ENCODE data around the gene CAP2.

Gene CAP2
- total RNA-seq, result 0 to 0.90 (median 0.03) reads per million in 9 experiments

DNA sequence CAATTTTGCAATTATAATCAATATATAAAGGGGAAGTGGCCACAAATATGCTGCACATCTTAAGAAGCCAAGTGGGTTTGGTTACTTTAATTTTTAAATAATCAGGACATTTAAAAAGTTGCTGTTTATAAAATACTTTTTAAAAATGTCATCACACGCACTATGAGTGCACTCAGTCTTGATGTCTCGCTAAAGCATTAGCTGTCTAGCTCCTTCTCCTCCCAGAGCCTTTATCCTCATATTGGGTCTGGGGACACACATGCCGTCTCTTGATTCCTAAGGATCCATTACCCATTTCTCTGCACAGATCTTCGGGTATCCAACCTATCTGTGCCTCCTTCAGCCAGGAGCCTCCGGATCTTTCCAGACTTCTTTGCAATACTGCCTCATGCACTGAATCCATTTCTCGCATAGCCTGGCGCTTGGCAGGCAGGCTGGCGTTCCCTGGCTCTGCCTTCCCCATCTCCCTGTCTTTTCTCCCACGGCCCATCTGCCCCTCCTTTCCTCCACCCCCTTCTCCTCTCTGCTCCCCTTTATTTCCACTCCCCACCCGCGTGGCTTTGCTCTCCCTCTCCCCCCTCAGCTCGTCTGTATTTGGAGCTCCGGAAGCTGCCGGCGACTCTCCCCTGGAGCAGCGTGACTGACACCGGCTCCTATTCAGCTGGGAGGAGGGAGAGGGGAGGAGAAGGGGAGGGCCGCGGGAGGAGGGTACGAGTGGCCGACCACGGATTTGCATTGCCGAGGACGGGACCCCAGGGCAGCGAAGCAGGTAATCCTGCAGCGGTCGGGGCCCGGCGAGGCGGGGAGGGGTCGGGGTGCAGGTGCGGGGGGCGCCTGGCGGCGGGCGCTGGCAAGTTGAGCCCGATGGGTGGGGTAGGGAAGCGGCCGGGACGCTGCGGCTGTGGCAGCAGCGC is at the start of gene CAP2:
CAP2 (plus strand) TSS at position 618 of the 914 bp plus-strand sequence. CDS start 27,961 bp downstream, outside the sequence.
- no peaks in the 10 kb centered on the region for H3K9me3 Mint-ChIP-seq
- peaks cover 0 to 2% of the 10 kb centered on the region in 2 donors for H3K4me1 Mint-ChIP-seq (ENCODE audit: low read depth in 2 of 2)
- H3K4me3 Mint-ChIP-seq, result peak within 1 kb of the TSS in 1 of 2 donors; percentile 41
- DNase-seq (no peak), ATAC-seq (replicated peaks) (no peak)
- H3K36me3 Mint-ChIP-seq (ENCODE audit: insufficient read depth), result peaks cover 2% of the 10 kb centered on the region
- peaks cover 52 to 77% of the 10 kb centered on the region in 2 donors for H3K27me3 Mint-ChIP-seq
- H3K27ac Mint-ChIP-seq, result no peak within 1 kb of the TSS

DNA sequence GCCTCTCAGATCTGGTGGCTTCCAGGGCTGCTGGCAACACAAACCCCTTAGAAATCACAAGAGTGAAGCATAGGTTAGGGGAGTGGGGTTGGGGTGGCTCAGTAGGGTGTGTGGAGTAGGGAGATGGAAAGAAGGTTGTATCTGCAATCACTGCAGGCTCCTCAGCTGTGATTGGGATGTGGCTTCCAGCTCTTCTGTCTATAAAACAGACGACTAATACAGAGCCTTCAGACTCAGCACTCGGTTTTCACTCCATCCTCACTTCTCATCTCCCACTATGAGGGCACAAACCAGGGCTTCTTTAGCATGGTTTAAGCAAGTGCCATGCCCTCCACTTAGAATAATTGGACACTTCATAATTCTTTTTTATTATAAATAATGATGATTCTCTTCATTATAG is 46.4 kb upstream of the CAP2 start:
- ATAC-seq (replicated peaks) (no peak), DNase-seq (no peak)
- H3K9me3 Mint-ChIP-seq, result no peaks in the 10 kb centered on the region
- H3K27me3 Mint-ChIP-seq, result peaks cover 5 to 18% of the 10 kb centered on the region in 2 donors
- H3K4me3 Mint-ChIP-seq, result no peak overlapping the region
- no peak overlapping the region for H3K27ac Mint-ChIP-seq
- H3K4me1 Mint-ChIP-seq (ENCODE audit: low read depth in 2 of 2), result no peaks in the 10 kb centered on the region
- no peaks in the 10 kb centered on the region for H3K36me3 Mint-ChIP-seq (ENCODE audit: insufficient read depth)

DNA sequence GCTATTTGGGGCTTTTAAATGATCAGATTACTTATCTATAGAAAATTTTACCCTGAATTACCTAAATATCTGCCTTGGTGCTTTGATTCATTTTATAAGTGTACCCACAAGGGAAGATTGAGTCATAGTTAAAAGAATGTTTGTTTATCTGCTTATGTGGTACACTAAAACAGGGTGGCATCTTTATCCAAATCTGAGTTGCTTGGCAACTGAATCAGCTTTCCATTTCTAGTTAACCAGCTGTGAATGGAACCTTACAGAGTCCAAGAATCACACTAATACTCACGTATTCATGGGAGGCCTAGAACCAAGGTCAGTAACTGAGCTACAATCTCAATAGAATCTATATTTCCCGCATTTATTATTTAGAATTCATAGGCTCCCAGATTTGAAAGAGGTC is 44.0 kb upstream of the CAP2 start:
- H3K4me3 Mint-ChIP-seq, result no peak overlapping the region
- ATAC-seq (replicated peaks) (no peak), DNase-seq (no peak)
- no peaks in the 10 kb centered on the region for H3K36me3 Mint-ChIP-seq (ENCODE audit: insufficient read depth)
- no peaks in the 10 kb centered on the region for H3K4me1 Mint-ChIP-seq (ENCODE audit: low read depth in 2 of 2)
- no peak overlapping the region for H3K27ac Mint-ChIP-seq
- H3K27me3 Mint-ChIP-seq, result peaks cover 6 to 7% of the 10 kb centered on the region in 2 donors
- H3K9me3 Mint-ChIP-seq, result no peaks in the 10 kb centered on the region

- Mint-ChIP-seq H3K4me1 (ENCODE audit: low read depth in 2 of 2) (no peaks in the 10 kb centered on the region), H3K27me3 (peaks cover 0 to 12% of the 10 kb centered on the region in 2 donors), H3K9me3 (no peaks in the 10 kb centered on the region), H3K27ac (no peak overlapping the region), H3K4me3 (no peak overlapping the region), H3K36me3 (ENCODE audit: insufficient read depth) (no peaks in the 10 kb centered on the region)
- DNase-seq (no peak), ATAC-seq (replicated peaks) (no peak)
These were observed 41.1 kb upstream of the CAP2 start for GRCh38 chr6:17352302-17352701.

DNA sequence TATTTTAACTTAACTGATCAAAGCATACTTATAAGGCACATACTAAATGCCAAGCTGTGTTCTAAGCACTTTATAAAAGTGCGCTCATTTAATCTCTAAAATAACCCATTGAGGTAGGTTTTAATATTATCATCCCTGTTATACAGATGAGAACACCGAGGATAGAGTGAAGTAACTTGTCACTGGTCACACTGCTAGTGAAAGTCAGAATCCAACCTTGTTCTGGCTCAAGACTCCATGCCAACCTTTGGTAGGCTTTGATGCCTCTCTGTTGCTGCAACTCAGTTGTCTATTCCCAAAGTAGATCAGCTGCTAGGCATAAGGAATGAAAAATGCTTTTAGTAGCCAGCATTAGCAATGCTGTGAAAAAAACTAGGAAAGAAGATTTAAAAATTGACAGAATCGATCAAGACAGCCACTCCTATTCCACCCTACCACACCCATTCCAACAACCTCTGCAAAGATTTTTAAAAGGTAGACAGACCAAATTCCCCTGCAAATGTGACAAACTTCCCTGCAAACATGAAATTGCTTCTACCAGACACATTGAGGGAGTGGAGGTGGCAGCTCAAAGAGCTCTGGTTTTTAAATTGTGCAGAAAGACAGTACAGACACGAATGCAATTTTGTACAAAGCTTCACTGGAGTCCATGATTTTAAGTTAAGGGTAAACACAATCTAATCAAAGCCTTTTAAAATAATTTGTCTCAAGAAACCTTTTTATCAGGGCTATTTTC is 39.8 kb upstream of the CAP2 start:
- H3K27ac Mint-ChIP-seq, result no peak overlapping the region

GRCh38 chr6:17354700-17355403 is 38.5 kb upstream of the CAP2 start:
- peaks cover 0 to 12% of the 10 kb centered on the region in 2 donors for H3K27me3 Mint-ChIP-seq
- no peaks in the 10 kb centered on the region for H3K4me1 Mint-ChIP-seq (ENCODE audit: low read depth in 2 of 2)
- no peak overlapping the region for H3K4me3 Mint-ChIP-seq
- no peak overlapping the region for H3K27ac Mint-ChIP-seq
- H3K9me3 Mint-ChIP-seq, result no peaks in the 10 kb centered on the region
- H3K36me3 Mint-ChIP-seq (ENCODE audit: insufficient read depth), result no peaks in the 10 kb centered on the region
- no peak for DNase-seq
- ATAC-seq (replicated peaks), result no peak

More for the DNA sequence above, 39.8 kb upstream of the CAP2 start:
- DNase-seq (no peak), ATAC-seq (replicated peaks) (no peak)
- Mint-ChIP-seq H3K36me3 (ENCODE audit: insufficient read depth) (no peaks in the 10 kb centered on the region), H3K4me1 (ENCODE audit: low read depth in 2 of 2) (no peaks in the 10 kb centered on the region), H3K27me3 (peaks cover 0 to 12% of the 10 kb centered on the region in 2 donors), H3K4me3 (no peak overlapping the region), H3K9me3 (no peaks in the 10 kb centered on the region)

GRCh38 chr6:17355404-17355774 is 38.0 kb upstream of the CAP2 start:
- Mint-ChIP-seq H3K4me3 (no peak overlapping the region), H3K27me3 (peaks cover 0 to 12% of the 10 kb centered on the region in 2 donors), H3K36me3 (ENCODE audit: insufficient read depth) (no peaks in the 10 kb centered on the region), H3K4me1 (ENCODE audit: low read depth in 2 of 2) (no peaks in the 10 kb centered on the region), H3K9me3 (no peaks in the 10 kb centered on the region), H3K27ac (no peak overlapping the region)
- no peak for DNase-seq
- ATAC-seq (replicated peaks), result no peak

GRCh38 chr6:17358515-17358914 is 34.9 kb upstream of the CAP2 start:
- H3K27me3 Mint-ChIP-seq, result peaks cover 0 to 6% of the 10 kb centered on the region in 2 donors
- no peak overlapping the region for H3K4me3 Mint-ChIP-seq
- no peaks in the 10 kb centered on the region for H3K4me1 Mint-ChIP-seq (ENCODE audit: low read depth in 2 of 2)
- no peaks in the 10 kb centered on the region for H3K36me3 Mint-ChIP-seq (ENCODE audit: insufficient read depth)
- H3K27ac Mint-ChIP-seq, result no peak overlapping the region
- no peak for DNase-seq
- H3K9me3 Mint-ChIP-seq, result no peaks in the 10 kb centered on the region
- ATAC-seq (replicated peaks), result no peak

DNA sequence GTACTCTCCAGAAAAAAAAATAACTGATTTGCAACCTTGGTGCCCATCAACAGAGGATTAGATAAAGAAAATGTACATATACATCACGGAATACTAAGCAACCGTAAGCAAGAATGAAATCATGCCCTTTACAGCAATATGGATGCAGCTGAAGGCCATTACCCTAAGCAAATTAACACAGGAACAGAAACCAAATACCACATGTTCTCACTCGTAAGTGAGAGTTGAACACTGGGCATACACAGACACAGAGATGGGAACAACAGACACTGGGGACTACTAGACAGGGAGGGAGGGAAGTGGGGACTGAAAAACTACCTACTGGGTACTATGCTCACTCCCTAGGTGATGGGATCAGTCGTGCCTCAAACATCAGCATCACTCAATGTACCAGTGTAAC is 32.8 kb upstream of the CAP2 start:
- no peaks in the 10 kb centered on the region for H3K9me3 Mint-ChIP-seq
- H3K4me1 Mint-ChIP-seq (ENCODE audit: low read depth in 2 of 2), result no peaks in the 10 kb centered on the region
- H3K36me3 Mint-ChIP-seq (ENCODE audit: insufficient read depth), result no peaks in the 10 kb centered on the region
- DNase-seq (no peak), ATAC-seq (replicated peaks) (no peak)
- H3K4me3 Mint-ChIP-seq, result no peak overlapping the region
- no peak overlapping the region for H3K27ac Mint-ChIP-seq
- peaks cover 0 to under 1% of the 10 kb centered on the region in 2 donors for H3K27me3 Mint-ChIP-seq

GRCh38 chr6:17361013-17361412 is 32.4 kb upstream of the CAP2 start:
- DNase-seq (no peak), ATAC-seq (replicated peaks) (no peak)
- Mint-ChIP-seq H3K36me3 (ENCODE audit: insufficient read depth) (no peaks in the 10 kb centered on the region), H3K4me1 (ENCODE audit: low read depth in 2 of 2) (no peaks in the 10 kb centered on the region), H3K27ac (no peak overlapping the region), H3K9me3 (no peaks in the 10 kb centered on the region), H3K27me3 (no peaks in the 10 kb centered on the region), H3K4me3 (no peak overlapping the region)

- no peak overlapping the region for H3K27ac Mint-ChIP-seq
- no peak overlapping the region for H3K4me3 Mint-ChIP-seq
- H3K9me3 Mint-ChIP-seq, result peaks cover under 1 to 9% of the 10 kb centered on the region in 2 donors
- no peaks in the 10 kb centered on the region for H3K4me1 Mint-ChIP-seq (ENCODE audit: low read depth in 2 of 2)
- H3K27me3 Mint-ChIP-seq, result no peaks in the 10 kb centered on the region
- ATAC-seq (replicated peaks), result no peak
- no peak for DNase-seq
- no peaks in the 10 kb centered on the region for H3K36me3 Mint-ChIP-seq (ENCODE audit: insufficient read depth)
These were observed 27.4 kb upstream of the CAP2 start for GRCh38 chr6:17365961-17366360.

DNA sequence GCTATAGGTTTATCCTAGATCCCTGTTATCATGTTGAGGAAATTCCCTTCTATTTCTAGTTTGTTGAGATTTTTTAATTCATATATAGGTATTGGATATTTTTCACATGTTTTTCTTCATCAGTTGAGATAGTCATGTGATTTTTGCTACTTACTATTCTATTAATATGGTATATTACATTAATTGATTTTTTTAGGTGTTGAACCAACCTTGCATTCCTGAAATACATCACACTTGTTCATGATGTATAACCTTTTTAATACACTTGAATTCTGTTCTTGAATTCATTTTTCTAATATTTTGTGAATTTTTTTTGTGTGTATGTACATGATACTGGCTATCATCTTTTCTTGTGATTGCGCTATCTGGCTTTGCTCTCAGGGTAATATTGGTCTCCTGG is 25.5 kb upstream of the CAP2 start:
- Mint-ChIP-seq H3K36me3 (ENCODE audit: insufficient read depth) (no peaks in the 10 kb centered on the region), H3K4me3 (no peak overlapping the region), H3K27ac (no peak overlapping the region), H3K4me1 (ENCODE audit: low read depth in 2 of 2) (no peaks in the 10 kb centered on the region), H3K27me3 (no peaks in the 10 kb centered on the region), H3K9me3 (peaks cover 2 to 9% of the 10 kb centered on the region in 2 donors)
- DNase-seq (no peak), ATAC-seq (replicated peaks) (no peak)

DNA sequence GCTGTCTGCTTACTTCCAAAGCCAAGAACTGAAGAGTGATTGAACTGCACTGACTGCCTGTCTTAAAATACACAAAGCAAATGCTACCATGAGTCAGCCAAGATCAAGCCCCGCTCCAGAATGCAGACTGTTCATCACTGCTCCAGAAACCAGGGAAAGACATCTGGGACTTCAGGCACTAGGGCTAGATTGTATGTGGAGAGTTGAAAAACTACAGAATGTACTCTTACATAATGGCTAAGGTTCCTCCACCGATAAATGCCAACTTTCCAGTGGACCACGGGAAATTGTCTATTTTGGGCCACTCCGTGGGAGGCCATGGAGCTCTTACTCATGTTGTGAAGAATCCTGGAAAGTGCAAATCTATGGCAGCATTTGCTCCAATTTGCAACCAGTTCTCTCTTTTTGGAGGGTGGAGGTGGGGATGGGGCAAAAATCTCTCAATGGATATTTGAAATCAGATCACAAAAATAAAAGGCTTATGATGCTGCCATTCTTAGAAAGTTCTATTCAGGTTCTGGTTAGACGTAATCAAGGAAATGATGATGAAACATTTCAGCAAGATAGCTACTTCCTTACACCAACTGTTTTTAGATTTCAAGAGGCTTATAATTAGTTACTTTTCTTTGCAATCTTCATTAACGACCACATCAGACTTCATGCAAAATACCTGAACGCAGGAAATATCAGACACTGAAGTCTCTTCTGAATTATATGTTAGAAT is 11.8 kb upstream of the CAP2 start:
- DNase-seq (no peak), ATAC-seq (replicated peaks) (no peak)
- H3K4me1 Mint-ChIP-seq (ENCODE audit: low read depth in 2 of 2), result no peaks in the 10 kb centered on the region
- peaks cover 6 to 7% of the 10 kb centered on the region in 2 donors for H3K27me3 Mint-ChIP-seq
- H3K4me3 Mint-ChIP-seq, result no peak overlapping the region
- no peaks in the 10 kb centered on the region for H3K9me3 Mint-ChIP-seq
- no peak overlapping the region for H3K27ac Mint-ChIP-seq
- H3K36me3 Mint-ChIP-seq (ENCODE audit: insufficient read depth), result no peaks in the 10 kb centered on the region

All from effector memory CD8-positive, alpha-beta T cell (primary cell).